ENCODE data around the gene CUL3.
A peak's percentile ranks its signal among the peaks of the same experiment; 100 is the strongest.
"Not testable (repeated sequence)": the region's sequence is repeated elsewhere in the genome, so short reads cannot be mapped to it uniquely, and the experiment has no call there.

CUL3 gene

GRCh38 chr2:224585211-224586088, at the start of gene CUL3:
CUL3 (minus strand) TSS chr2:224585363; CDS start chr2:224585009, 354 bp downstream.
- Histone ChIP-seq H3K36me3 (ENCODE audit: control insufficient read depth, insufficient read depth, low read length) (peaks cover 6% of the 10 kb centered on the region; the same call in 1 of the 2 replicates), H3K27ac (ENCODE audit: low read depth, low read length) (peak within 1 kb of the TSS; percentile 93), H3K9ac (ENCODE audit: low read depth, low read length) (peak within 1 kb of the TSS; percentile 80), H3K4me3 (ENCODE audit: low read depth, low read length) (peak within 1 kb of the TSS; percentile 96), H3K4me1 (ENCODE audit: control insufficient read depth, insufficient read depth, low read length) (peaks cover 14% of the 10 kb centered on the region), H3K9me3 (ENCODE audit: control insufficient read depth, insufficient read depth, low read length) (no peaks in the 10 kb centered on the region), H3K27me3 (ENCODE audit: control insufficient read depth, insufficient read depth, low read length) (no peaks in the 10 kb centered on the region)

DNA sequence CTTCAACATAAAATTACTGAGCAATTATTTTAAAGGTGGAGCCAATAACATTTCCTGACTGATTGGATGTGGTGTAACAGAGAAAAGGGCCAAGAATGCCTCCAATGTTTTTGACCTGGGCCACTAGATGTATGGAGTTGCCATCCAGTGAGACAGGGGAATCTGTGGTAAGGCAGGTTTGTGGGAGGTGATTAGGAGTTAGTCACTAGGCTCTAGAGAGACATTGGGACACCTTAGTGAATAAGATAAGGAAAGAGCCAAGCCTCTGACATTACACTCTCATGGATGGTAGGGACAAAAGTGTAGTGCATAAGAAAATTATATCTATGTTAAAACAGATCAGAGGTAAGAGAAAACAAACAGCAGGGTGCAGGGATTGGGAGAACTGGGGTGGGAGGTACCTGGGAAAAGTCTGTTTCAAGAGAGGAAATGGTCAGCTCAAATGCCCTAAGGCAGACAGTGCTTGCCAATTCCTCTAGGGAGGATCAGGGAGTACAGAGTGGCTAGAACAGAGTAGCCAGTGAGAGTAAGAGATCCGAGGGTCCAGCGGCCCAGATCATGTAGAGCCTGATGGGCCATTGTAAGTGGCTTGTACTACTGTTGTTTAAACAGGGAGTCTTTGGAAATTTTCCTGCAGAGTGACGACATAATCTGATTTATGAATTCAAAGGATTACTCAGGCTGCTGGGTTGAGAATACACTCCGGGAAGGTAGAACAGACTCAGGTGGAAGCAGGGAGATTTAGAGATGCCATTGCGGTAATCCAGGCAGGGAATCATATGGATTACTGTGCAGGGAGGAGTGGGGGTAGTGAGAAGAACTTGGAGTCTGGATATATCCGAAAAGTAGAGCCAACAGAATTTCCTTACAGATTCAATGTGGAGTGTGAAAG, 45.7 kb upstream of the CUL3 start:
- Histone ChIP-seq H3K9ac (ENCODE audit: low read depth, low read length) (no peak overlapping the region), H3K27ac (ENCODE audit: low read depth, low read length) (no peak overlapping the region), H3K4me1 (ENCODE audit: control insufficient read depth, insufficient read depth, low read length) (no peaks in the 10 kb centered on the region), H3K9me3 (ENCODE audit: control insufficient read depth, insufficient read depth, low read length) (no peaks in the 10 kb centered on the region), H3K36me3 (ENCODE audit: control insufficient read depth, insufficient read depth, low read length) (no peaks in the 10 kb centered on the region), H3K4me3 (ENCODE audit: low read depth, low read length) (no peak overlapping the region), H3K27me3 (ENCODE audit: control insufficient read depth, insufficient read depth, low read length) (no peaks in the 10 kb centered on the region)

- Histone ChIP-seq H3K9ac (ENCODE audit: low read depth, low read length) (no peak overlapping the region), H3K27ac (ENCODE audit: low read depth, low read length) (no peak overlapping the region)
Observed at GRCh38 chr2:224628416-224628815, 43.3 kb upstream of the CUL3 start.

DNA sequence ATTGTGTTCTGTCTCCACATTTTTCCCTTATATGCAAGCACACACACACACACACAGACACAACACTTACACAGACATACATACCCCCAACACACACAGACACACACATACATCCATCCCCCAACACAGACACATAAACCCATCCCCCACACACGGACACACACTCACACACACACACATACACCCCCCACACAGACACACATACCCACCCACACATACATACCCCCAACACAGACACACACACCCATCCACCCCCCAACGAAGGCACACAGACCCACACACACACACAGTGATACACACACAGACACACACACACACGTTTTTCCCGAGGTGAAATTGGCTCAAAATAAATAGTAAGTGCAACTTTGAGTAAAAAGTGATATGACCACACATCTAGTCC, 41.6 kb upstream of the CUL3 start:
- H3K4me3 ChIP-seq (ENCODE audit: low read depth, low read length): no peak overlapping the region
- no peaks in the 10 kb centered on the region for H3K9me3 ChIP-seq (ENCODE audit: control insufficient read depth, insufficient read depth, low read length)
- H3K4me1 ChIP-seq (ENCODE audit: control insufficient read depth, insufficient read depth, low read length): no peaks in the 10 kb centered on the region
- H3K27ac ChIP-seq (ENCODE audit: low read depth, low read length): no peak overlapping the region
- H3K9ac ChIP-seq (ENCODE audit: low read depth, low read length): no peak overlapping the region
- H3K27me3 ChIP-seq (ENCODE audit: control insufficient read depth, insufficient read depth, low read length): no peaks in the 10 kb centered on the region
- no peaks in the 10 kb centered on the region for H3K36me3 ChIP-seq (ENCODE audit: control insufficient read depth, insufficient read depth, low read length)

More at GRCh38 chr2:224628416-224628815, 43.3 kb upstream of the CUL3 start:
- Histone ChIP-seq H3K9me3 (ENCODE audit: control insufficient read depth, insufficient read depth, low read length) (no peaks in the 10 kb centered on the region), H3K36me3 (ENCODE audit: control insufficient read depth, insufficient read depth, low read length) (no peaks in the 10 kb centered on the region), H3K4me1 (ENCODE audit: control insufficient read depth, insufficient read depth, low read length) (no peaks in the 10 kb centered on the region), H3K27me3 (ENCODE audit: control insufficient read depth, insufficient read depth, low read length) (no peaks in the 10 kb centered on the region), H3K4me3 (ENCODE audit: low read depth, low read length) (no peak overlapping the region)

DNA sequence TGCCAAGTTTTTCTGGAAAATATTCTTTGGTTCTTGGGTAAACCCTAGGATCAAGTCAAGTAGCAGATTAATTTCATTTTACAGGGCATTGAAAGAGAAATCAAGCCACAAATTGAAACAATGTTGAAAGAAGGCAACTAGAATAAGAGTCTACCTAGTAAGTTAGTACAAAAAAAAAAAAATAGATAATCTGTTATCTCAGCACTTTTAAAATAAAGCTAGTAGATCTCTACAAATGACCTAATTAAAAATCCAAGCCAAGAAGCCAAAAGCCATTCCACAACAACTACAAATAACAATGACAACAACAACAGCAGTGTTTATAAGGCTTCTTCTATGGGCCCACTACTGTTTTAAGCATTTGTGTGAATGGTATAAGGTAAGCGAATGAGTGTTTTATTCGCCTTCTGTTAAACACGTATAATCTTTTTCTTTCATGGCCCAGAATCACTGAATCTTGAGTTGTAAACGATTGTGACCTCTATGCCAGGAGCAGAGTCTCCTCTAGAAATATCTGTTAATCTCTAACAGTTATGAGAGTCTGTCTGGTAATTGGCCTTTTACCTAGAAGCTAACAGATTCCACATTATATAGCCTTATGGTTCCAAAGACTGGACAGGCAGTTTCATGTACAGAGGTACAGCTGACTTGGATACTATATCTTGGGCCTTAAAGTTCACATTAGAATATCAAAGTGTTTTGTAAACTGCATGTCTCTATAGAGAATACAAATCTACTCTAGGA, 28.6 kb upstream of the CUL3 start:
- H3K4me1 ChIP-seq (ENCODE audit: control insufficient read depth, insufficient read depth, low read length): no peaks in the 10 kb centered on the region
- H3K9ac ChIP-seq (ENCODE audit: low read depth, low read length): no peak overlapping the region
- H3K4me3 ChIP-seq (ENCODE audit: low read depth, low read length): no peak overlapping the region
- H3K27ac ChIP-seq (ENCODE audit: low read depth, low read length): no peak overlapping the region
- H3K27me3 ChIP-seq (ENCODE audit: control insufficient read depth, insufficient read depth, low read length): no peaks in the 10 kb centered on the region
- no peaks in the 10 kb centered on the region for H3K9me3 ChIP-seq (ENCODE audit: control insufficient read depth, insufficient read depth, low read length)
- no peaks in the 10 kb centered on the region for H3K36me3 ChIP-seq (ENCODE audit: control insufficient read depth, insufficient read depth, low read length)

DNA sequence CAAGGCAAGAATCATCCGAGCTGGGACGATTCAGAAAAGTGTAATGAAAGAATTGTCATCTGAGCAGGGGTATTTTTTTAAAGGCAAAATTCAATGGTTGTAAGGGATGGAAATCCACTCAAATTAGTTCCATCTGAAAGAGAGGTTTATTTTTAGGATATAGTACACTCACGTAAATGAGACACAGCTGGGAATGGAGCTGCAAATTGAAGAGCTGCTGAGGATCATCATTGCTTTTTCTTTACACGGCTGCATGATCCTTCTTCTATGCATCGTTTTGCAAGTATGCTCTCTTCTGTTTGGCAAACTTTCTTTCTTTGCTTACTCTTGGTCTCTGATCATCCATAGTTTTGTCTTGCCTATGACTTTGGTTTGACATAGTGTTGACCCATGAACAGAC, 27.4 kb upstream of the CUL3 start:
- H3K27ac ChIP-seq (ENCODE audit: low read depth, low read length): no peak overlapping the region
- no peak overlapping the region for H3K4me3 ChIP-seq (ENCODE audit: low read depth, low read length)
- no peaks in the 10 kb centered on the region for H3K9me3 ChIP-seq (ENCODE audit: control insufficient read depth, insufficient read depth, low read length)
- H3K9ac ChIP-seq (ENCODE audit: low read depth, low read length): no peak overlapping the region
- H3K4me1 ChIP-seq (ENCODE audit: control insufficient read depth, insufficient read depth, low read length): no peaks in the 10 kb centered on the region
- no peaks in the 10 kb centered on the region for H3K36me3 ChIP-seq (ENCODE audit: control insufficient read depth, insufficient read depth, low read length)
- no peaks in the 10 kb centered on the region for H3K27me3 ChIP-seq (ENCODE audit: control insufficient read depth, insufficient read depth, low read length)

GRCh38 chr2:224611938-224612337, 26.8 kb upstream of the CUL3 start:
- no peak overlapping the region for H3K27ac ChIP-seq (ENCODE audit: low read depth, low read length)
- no peak overlapping the region for H3K4me3 ChIP-seq (ENCODE audit: low read depth, low read length)
- no peak overlapping the region for H3K9ac ChIP-seq (ENCODE audit: low read depth, low read length)
- H3K4me1 ChIP-seq (ENCODE audit: control insufficient read depth, insufficient read depth, low read length): no peaks in the 10 kb centered on the region
- H3K36me3 ChIP-seq (ENCODE audit: control insufficient read depth, insufficient read depth, low read length): no peaks in the 10 kb centered on the region
- H3K27me3 ChIP-seq (ENCODE audit: control insufficient read depth, insufficient read depth, low read length): no peaks in the 10 kb centered on the region
- H3K9me3 ChIP-seq (ENCODE audit: control insufficient read depth, insufficient read depth, low read length): no peaks in the 10 kb centered on the region

DNA sequence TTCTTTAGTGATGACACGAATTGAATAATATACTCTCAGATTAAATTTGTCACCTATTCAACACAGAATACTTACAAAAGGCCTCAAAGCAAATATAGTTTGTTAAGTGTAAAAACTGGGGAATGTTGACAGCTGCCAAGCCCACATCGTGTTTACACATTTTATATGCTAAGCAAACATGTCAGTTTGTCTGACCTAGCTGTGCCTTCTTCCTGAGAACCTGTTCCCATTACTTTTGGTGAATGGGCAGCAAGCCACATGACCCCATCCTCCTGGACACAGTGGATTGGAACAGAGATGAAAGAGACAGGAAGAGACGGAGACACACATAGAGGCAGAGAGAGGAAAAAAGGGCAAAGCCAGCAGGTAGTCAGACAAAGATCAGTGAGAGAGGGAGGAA, 22.9 kb upstream of the CUL3 start:
- Histone ChIP-seq H3K9me3 (ENCODE audit: control insufficient read depth, insufficient read depth, low read length) (no peaks in the 10 kb centered on the region), H3K27me3 (ENCODE audit: control insufficient read depth, insufficient read depth, low read length) (no peaks in the 10 kb centered on the region), H3K4me1 (ENCODE audit: control insufficient read depth, insufficient read depth, low read length) (no peaks in the 10 kb centered on the region), H3K4me3 (ENCODE audit: low read depth, low read length) (no peak overlapping the region), H3K36me3 (ENCODE audit: control insufficient read depth, insufficient read depth, low read length) (no peaks in the 10 kb centered on the region), H3K27ac (ENCODE audit: low read depth, low read length) (no peak overlapping the region), H3K9ac (ENCODE audit: low read depth, low read length) (no peak overlapping the region)

- not testable (repeated sequence) for H3K27me3 ChIP-seq (ENCODE audit: control insufficient read depth, insufficient read depth, low read length); H3K36me3 ChIP-seq (ENCODE audit: control insufficient read depth, insufficient read depth, low read length); H3K9me3 ChIP-seq (ENCODE audit: control insufficient read depth, insufficient read depth, low read length); H3K9ac ChIP-seq (ENCODE audit: low read depth, low read length); H3K4me3 ChIP-seq (ENCODE audit: low read depth, low read length); H3K27ac ChIP-seq (ENCODE audit: low read depth, low read length); H3K4me1 ChIP-seq (ENCODE audit: control insufficient read depth, insufficient read depth, low read length)
Observed at GRCh38 chr2:224603746-224604500, 18.8 kb upstream of the CUL3 start.

GRCh38 chr2:224602778-224603375, 17.7 kb upstream of the CUL3 start:
- H3K9me3 ChIP-seq (ENCODE audit: control insufficient read depth, insufficient read depth, low read length); H3K4me3 ChIP-seq (ENCODE audit: low read depth, low read length); H3K9ac ChIP-seq (ENCODE audit: low read depth, low read length); H3K4me1 ChIP-seq (ENCODE audit: control insufficient read depth, insufficient read depth, low read length); H3K27ac ChIP-seq (ENCODE audit: low read depth, low read length); H3K27me3 ChIP-seq (ENCODE audit: control insufficient read depth, insufficient read depth, low read length); H3K36me3 ChIP-seq (ENCODE audit: control insufficient read depth, insufficient read depth, low read length): not testable (repeated sequence)

All from HUES48 (cell line).